Mesendoderm (in vitro differentiated cells): ENCODE results near the gene KCNQ1.

Experiments
- DNase-seq: peaks from one replicate; pipeline ENCODE4 v3.0.0; 2013
- H2AK5ac ChIP-seq: 2 replicates; pipeline ENCODE4 v1.6.1; 2013; ENCODE audit warnings: low read length, inconsistent platforms
- H2BK120ac ChIP-seq: 2 replicates; pipeline ENCODE4 v1.6.1; 2013; ENCODE audit warnings: low read depth, mild to moderate bottlenecking, low read length, moderate library complexity, mixed read lengths
- H2BK15ac ChIP-seq: replicated peaks from 2 replicates; pipeline ENCODE4 v1.6.1; 2013; ENCODE audit warnings: low read depth, mild to moderate bottlenecking, moderate library complexity
- H2BK5ac ChIP-seq: 2 replicates; pipeline ENCODE4 v1.6.1; 2013; ENCODE audit warnings: low read length, inconsistent platforms
- H3K18ac ChIP-seq: 2 replicates; pipeline ENCODE4 v1.6.1; 2013; ENCODE audit warnings: mild to moderate bottlenecking, low read length, mixed read lengths
- H3K23ac ChIP-seq: one replicate; pipeline ENCODE4 v1.6.1; 2013; ENCODE audit warnings: low read length
- H3K27ac ChIP-seq: 2 replicates; pipeline ENCODE4 v1.5.1; 2013; ENCODE audit warnings: low read depth, mild to moderate bottlenecking, inconsistent platforms, low read length, moderate library complexity
- H3K27me3 ChIP-seq: 2 replicates; pipeline ENCODE4 v1.6.1; 2013; ENCODE audit warnings: low read length, control low read depth, mild to moderate bottlenecking, inconsistent platforms; ENCODE audit not compliant: insufficient read depth, poor library complexity
- H3K36me3 ChIP-seq: 2 replicates; pipeline ENCODE4 v1.6.1; 2013; ENCODE audit warnings: low read length, inconsistent platforms; ENCODE audit not compliant: control insufficient read depth, insufficient read depth
- H3K4ac ChIP-seq: one replicate; pipeline ENCODE4 v1.6.1; 2013; ENCODE audit warnings: low read depth, mild to moderate bottlenecking, low read length, moderate library complexity
- H3K4me1 ChIP-seq: 2 replicates; pipeline ENCODE4 v1.6.1; 2013; ENCODE audit warnings: low read depth, low read length, inconsistent platforms; ENCODE audit not compliant: control insufficient read depth
- H3K4me2 ChIP-seq: 2 replicates; pipeline ENCODE4 v1.6.1; 2013; ENCODE audit warnings: low read length
- H3K4me3 ChIP-seq: 2 replicates; pipeline ENCODE4 v1.5.1; 2013; ENCODE audit warnings: mild to moderate bottlenecking, low read length
- H3K56ac ChIP-seq: one replicate; pipeline ENCODE4 v1.6.1; 2013; ENCODE audit warnings: low read length
- H3K79me1 ChIP-seq: 2 replicates; pipeline ENCODE4 v1.6.1; 2013; ENCODE audit warnings: low read length, inconsistent platforms
- H3K79me2 ChIP-seq: 2 replicates; pipeline ENCODE4 v1.6.1; 2013; ENCODE audit warnings: mild to moderate bottlenecking, low read length; ENCODE audit not compliant: control insufficient read depth, insufficient read depth
- H3K9ac ChIP-seq: 2 replicates; pipeline ENCODE4 v1.6.1; 2013; ENCODE audit warnings: low read length, inconsistent platforms
- H4K5ac ChIP-seq: one replicate; pipeline ENCODE4 v1.6.1; 2013; ENCODE audit warnings: low read length
- H4K8ac ChIP-seq: one replicate; pipeline ENCODE4 v1.6.1; 2013; ENCODE audit warnings: low read depth, mild to moderate bottlenecking, control low read depth, low read length, moderate library complexity
- WGBS: extraction: QIAGEN DNeasy Blood & Tissue Kit; methylation state at CpG from one replicate; pipeline ENCODE4 v1.1.7; 2013; ENCODE audit warnings: low lambda C conversion rate, missing lambda C conversion rate; ENCODE audit not compliant: insufficient coverage; ENCODE audit errors: extremely low coverage; 5-methylcytosine and 5-hydroxymethylcytosine counted together

The KCNQ1 gene

DNA sequence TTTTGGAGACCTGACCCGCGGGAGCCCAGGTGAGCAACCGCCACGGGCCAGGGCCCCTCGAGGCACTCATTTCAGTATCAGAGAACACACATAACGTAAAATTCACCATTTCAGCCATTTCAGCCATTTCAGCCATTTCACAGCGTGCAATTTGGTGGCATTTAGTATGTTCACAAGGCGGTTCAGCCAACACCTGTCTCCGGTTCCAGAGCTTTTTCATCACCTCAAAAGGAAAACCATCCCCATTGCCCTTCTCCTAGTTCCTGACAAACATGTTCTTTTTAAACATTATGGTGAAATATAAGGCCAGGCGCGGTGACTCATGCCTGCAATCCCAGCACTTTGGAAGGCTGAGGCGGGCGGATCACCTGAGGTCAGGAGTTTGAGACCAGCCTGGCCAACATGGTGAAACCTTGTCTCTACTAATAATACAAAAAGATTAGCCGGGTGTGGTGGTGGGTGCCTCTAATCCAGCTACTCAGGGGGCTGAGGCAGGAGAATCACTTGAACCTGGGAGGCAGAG, 119.3 kb downstream of the KCNQ1 start:
- Histone ChIP-seq H2AK5ac (no peak overlapping the region), H3K27ac (no peak overlapping the region), H3K79me2 (no peaks in the 10 kb centered on the region), H3K36me3 (no peaks in the 10 kb centered on the region), H3K23ac (no peak overlapping the region), H2BK120ac (no peak overlapping the region), H3K4me3 (no peak overlapping the region), H3K4me1 (no peaks in the 10 kb centered on the region), H2BK15ac (no peak overlapping the region), H3K27me3 (no peaks in the 10 kb centered on the region), H4K8ac (no peak overlapping the region), H3K18ac (no peak overlapping the region), H3K4ac (no peak overlapping the region), H3K56ac (no peak overlapping the region), H4K5ac (no peak overlapping the region), H3K79me1 (no peaks in the 10 kb centered on the region), H2BK5ac (no peak overlapping the region), H3K4me2 (no peak overlapping the region), H3K9ac (no peak overlapping the region)
- no CpG with 5 or more reads among the region's 14 CpGs for WGBS
- DNase-seq, result no peak

DNA sequence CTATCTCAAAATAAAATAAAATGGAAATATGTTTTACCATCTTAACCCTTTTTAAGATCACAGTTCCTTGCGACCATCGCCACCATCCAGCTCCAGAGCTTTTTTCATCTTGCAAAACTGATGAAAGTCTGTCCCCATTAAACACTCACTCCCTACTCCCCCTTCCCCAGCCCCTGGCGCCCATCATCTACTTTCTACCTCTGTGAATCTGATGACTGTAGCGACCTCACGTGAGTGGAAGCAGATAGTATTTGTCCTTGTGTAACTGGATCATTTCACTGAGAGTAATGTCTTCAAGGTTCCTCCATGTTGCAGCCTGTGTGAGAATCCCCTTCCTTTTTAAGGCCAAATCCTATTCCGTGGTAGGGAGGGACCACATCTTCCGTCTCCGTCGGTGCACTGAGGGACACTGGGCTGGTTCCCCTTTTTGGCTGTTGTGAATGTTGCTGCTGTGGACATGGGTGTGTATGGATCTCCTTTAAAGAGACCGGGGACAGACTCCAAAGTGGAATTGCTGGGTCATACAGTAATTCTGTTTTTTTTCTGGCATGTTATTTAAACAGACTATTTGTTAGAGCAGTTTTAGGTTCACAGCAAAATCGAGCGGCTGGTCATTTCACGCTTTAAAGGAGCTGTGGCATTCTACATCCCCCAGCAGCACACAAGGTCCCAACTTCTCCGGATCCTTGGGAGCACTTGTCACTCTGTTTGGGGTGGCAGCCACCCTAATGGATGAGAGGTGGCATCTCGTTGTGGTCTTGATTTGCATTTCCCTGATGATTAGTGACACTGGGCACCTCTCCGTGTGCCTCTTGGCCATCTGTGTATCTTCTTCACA, 120.0 kb downstream of the KCNQ1 start:
- H3K27me3 ChIP-seq, result no peaks in the 10 kb centered on the region
- no CpG with 5 or more reads among the region's 16 CpGs for WGBS

DNA sequence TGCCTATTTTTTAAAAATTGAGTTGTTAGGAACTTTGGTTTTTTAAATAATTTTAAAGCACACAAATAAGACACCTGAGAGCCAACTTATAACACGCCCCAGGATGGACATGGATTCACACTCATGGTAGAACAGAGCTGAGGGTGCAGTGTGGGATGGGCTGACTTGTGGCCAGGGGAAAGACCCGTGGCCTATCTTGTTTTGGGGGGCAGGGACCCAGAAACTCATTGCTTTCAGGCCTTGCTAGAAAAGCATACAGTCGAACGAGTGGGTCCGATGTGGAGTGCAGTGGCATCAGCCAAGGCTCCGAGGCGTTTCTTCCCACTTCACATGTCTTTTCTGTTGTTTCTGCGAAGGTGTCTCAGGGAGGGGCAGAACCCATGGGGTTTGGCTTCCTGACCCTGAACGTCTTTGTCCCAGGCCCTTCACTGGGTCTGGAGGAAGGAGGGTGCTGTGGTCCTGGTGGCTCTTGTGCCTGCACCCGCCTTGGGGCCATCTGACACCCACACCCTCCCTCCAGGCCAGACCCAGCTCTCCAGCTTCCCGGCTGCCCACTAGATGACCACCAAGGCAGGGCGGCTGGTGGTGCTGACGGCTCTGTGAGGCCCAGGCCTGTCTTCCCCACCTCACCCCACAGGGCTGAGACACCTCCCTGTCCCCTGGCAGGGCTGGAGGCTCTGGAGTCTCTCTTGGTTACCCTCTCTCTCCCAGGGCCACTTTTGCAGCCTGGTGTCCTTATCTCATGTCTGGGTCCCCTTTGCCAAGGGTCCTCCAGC, 120.8 kb downstream of the KCNQ1 start:
- Histone ChIP-seq H3K79me2 (no peaks in the 10 kb centered on the region), H4K8ac (no peak overlapping the region), H3K23ac (no peak overlapping the region), H2BK5ac (no peak overlapping the region), H3K27ac (no peak overlapping the region), H3K79me1 (no peaks in the 10 kb centered on the region), H3K4me2 (no peak overlapping the region), H3K4ac (no peak overlapping the region), H3K56ac (no peak overlapping the region), H3K36me3 (no peaks in the 10 kb centered on the region), H3K4me1 (no peaks in the 10 kb centered on the region), H3K18ac (no peak overlapping the region), H2BK15ac (no peak overlapping the region), H2BK120ac (no peak overlapping the region), H2AK5ac (no peak overlapping the region), H3K27me3 (no peaks in the 10 kb centered on the region), H3K4me3 (no peak overlapping the region), H4K5ac (no peak overlapping the region), H3K9ac (no peak overlapping the region)
- DNase-seq, result no peak
- WGBS, result no CpG with 5 or more reads among the region's 13 CpGs

More for the DNA sequence above, 120.0 kb downstream of the KCNQ1 start:
- Histone ChIP-seq H3K4me2 (no peak overlapping the region), H2BK15ac (no peak overlapping the region), H3K36me3 (no peaks in the 10 kb centered on the region), H4K5ac (no peak overlapping the region), H4K8ac (no peak overlapping the region), H3K4me1 (no peaks in the 10 kb centered on the region), H2AK5ac (no peak overlapping the region), H3K18ac (no peak overlapping the region), H3K79me2 (no peaks in the 10 kb centered on the region), H3K9ac (no peak overlapping the region), H3K4me3 (no peak overlapping the region), H2BK120ac (no peak overlapping the region), H3K27ac (no peak overlapping the region), H3K56ac (no peak overlapping the region), H3K23ac (no peak overlapping the region), H2BK5ac (no peak overlapping the region), H3K4ac (no peak overlapping the region), H3K79me1 (no peaks in the 10 kb centered on the region)
- DNase-seq, result no peak

DNA sequence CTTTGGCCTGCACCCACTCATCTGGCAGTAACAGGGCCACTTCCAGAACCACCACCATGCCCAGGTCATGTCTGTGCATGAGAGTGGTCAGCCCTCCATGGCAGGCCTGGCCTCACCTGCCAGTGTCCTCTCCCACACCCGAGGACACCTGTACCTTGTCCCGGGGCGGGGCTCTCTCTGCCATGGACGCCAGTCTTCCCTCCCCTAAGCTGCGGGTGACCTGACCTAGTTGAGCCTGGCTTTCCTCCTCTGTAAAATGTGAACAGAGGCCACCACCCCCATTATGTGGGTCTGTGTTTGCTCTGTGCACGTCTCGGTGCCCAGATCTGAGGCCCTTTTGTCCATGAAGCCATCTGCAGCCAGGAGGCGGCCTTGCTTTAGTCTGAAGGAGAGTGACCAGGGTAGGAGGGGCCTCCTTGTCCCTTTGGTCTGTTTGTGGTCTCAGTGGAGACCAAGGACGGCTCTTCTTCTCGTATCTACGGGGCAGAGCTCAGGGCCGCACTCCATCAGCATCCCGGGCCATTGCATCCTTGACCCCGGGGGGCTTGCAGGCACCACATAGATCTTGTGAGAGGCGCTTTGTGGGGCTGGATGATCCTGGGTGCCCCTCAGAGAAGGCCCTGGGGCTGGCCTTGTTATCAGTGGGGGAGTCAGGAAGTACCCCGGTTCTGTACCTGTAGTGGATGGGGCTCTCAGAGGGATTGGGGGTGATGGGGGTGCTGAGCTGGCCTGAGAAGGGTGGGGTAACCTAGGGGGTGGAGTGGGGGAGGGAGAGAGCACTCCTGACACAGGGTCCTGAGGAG, 121.6 kb downstream of the KCNQ1 start:
- H3K36me3 ChIP-seq, result no peaks in the 10 kb centered on the region
- no peak overlapping the region for H3K56ac ChIP-seq
- H3K79me2 ChIP-seq, result no peaks in the 10 kb centered on the region
- H3K18ac ChIP-seq, result no peak overlapping the region
- H2BK5ac ChIP-seq, result no peak overlapping the region
- H2AK5ac ChIP-seq, result no peak overlapping the region
- H3K23ac ChIP-seq, result no peak overlapping the region
- H3K4ac ChIP-seq, result no peak overlapping the region
- no CpG with 5 or more reads among the region's 16 CpGs for WGBS
- H2BK15ac ChIP-seq, result no peak overlapping the region
- H4K5ac ChIP-seq, result no peak overlapping the region
- no peaks in the 10 kb centered on the region for H3K79me1 ChIP-seq
- no peak for DNase-seq
- no peak overlapping the region for H3K4me2 ChIP-seq
- no peak overlapping the region for H4K8ac ChIP-seq
- no peak overlapping the region for H3K27ac ChIP-seq
- H3K9ac ChIP-seq, result no peak overlapping the region
- H3K4me3 ChIP-seq, result no peak overlapping the region
- H3K27me3 ChIP-seq, result no peaks in the 10 kb centered on the region
- no peaks in the 10 kb centered on the region for H3K4me1 ChIP-seq
- no peak overlapping the region for H2BK120ac ChIP-seq

DNA sequence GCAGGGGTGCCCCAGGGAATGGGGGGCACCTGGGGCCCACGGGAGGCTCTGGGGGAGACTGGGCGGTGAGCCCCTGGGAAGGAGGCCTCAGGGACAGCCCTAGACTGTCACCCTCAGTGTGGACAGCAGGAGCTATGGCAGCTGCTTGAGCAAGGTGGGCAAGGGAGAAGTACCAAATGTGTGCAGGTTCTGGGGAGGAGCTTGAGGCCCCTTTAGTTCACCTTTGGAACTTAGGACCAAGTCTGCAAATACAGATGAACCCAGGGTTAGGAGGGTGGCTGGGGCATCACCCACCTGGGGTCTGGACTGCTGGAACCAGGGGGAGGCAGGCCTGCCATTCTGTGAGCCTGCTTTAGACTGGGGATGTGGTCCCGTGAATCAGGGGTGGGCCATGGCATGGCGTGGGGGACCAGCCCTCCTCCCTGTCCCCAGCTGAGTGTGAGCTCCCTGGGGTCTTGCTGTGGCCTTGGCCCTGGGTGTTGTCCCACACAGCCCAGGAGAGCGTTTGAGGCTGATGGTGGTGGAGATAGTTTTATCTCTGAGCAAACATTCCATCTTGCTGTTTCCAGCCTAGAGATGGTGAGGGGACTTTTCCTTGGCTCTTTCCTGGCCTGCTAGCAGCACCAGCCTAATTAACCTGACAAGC, 122.3 kb downstream of the KCNQ1 start:
- Histone ChIP-seq H2AK5ac (no peak overlapping the region), H2BK5ac (no peak overlapping the region), H3K27me3 (no peaks in the 10 kb centered on the region), H3K4ac (no peak overlapping the region), H3K4me2 (no peak overlapping the region), H3K79me1 (no peaks in the 10 kb centered on the region), H4K8ac (no peak overlapping the region), H3K56ac (no peak overlapping the region), H2BK120ac (no peak overlapping the region), H3K4me1 (no peaks in the 10 kb centered on the region), H3K36me3 (no peaks in the 10 kb centered on the region), H3K27ac (no peak overlapping the region), H4K5ac (no peak overlapping the region), H3K23ac (no peak overlapping the region), H3K79me2 (no peaks in the 10 kb centered on the region), H3K4me3 (no peak overlapping the region), H2BK15ac (no peak overlapping the region), H3K9ac (no peak overlapping the region), H3K18ac (no peak overlapping the region)
- peak; percentile 8 for DNase-seq
- no CpG with 5 or more reads among the region's 5 CpGs for WGBS
